Body of pancreas (tissue), 4 donors: ENCODE measurements around the gene CEACAM5.
"Not testable (repeated sequence)": the region's sequence is repeated elsewhere in the genome, so short reads cannot be mapped to it uniquely, and the experiment has no call there.

Experiments
- POLR2A ChIP-seq, 3 donors: fragments of 450-650 bp; IDR thresholded peaks; one replicate each; pipeline ENCODE4 v1.6.1; 2016; ENCODE audit warnings: antibody characterized with exemption in 3 of 3, mild to moderate bottlenecking in 2 of 3
- TF ChIP-seq, protein P1 (sequence below), 7 experiments: fragments of 450-650 bp in 4 of 7; fragments of 200-600 bp in 3 of 7; sonication (generic) in 3 of 7; IDR thresholded peaks; one replicate each; pipeline ENCODE4 v1.5.1; 2016 to 2019; ENCODE audit warnings: antibody characterized with exemption in 7 of 7

DNA sequence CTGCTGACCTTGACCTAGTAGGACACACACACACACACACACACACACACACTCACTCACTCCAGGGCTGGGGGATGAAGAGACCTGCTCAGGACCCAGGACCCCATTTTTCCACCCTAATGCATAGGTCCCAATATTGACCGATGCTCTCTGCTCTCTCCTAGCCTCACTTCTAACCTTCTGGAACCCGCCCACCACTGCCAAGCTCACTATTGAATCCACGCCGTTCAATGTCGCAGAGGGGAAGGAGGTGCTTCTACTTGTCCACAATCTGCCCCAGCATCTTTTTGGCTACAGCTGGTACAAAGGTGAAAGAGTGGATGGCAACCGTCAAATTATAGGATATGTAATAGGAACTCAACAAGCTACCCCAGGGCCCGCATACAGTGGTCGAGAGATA is 1.1 kb downstream of the CEACAM5 start:
- TF ChIP-seq, protein P1, sequence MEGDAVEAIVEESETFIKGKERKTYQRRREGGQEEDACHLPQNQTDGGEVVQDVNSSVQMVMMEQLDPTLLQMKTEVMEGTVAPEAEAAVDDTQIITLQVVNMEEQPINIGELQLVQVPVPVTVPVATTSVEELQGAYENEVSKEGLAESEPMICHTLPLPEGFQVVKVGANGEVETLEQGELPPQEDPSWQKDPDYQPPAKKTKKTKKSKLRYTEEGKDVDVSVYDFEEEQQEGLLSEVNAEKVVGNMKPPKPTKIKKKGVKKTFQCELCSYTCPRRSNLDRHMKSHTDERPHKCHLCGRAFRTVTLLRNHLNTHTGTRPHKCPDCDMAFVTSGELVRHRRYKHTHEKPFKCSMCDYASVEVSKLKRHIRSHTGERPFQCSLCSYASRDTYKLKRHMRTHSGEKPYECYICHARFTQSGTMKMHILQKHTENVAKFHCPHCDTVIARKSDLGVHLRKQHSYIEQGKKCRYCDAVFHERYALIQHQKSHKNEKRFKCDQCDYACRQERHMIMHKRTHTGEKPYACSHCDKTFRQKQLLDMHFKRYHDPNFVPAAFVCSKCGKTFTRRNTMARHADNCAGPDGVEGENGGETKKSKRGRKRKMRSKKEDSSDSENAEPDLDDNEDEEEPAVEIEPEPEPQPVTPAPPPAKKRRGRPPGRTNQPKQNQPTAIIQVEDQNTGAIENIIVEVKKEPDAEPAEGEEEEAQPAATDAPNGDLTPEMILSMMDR (IDR thresholded peaks at IDR 0.05): not testable (repeated sequence)
- not testable (repeated sequence) for TF ChIP-seq POLR2A (IDR thresholded peaks at IDR 0.05)
